ENCODE results near the gene FBXL12.

- no peak for TF ChIP-seq EZH2phosphoT487 (IDR thresholded peaks at IDR 0.05; ENCODE audit: borderline replicate concordance, low read depth, low read length)
- TF ChIP-seq CTCF (conservative IDR thresholded peaks at IDR 0.05; ENCODE audit: low read length): no peak
Measured at GRCh38 chr19:9797871-9798270, 21.0 kb downstream of the FBXL12 start.

All from OCI-LY7 (cell line).